Activated naive CD8-positive, alpha-beta T cell treated with anti-CD3 and anti-CD28 coated beads, Interleukin-2, amount 10 ng/mL, durations not matched to agents 7 days and 5 days (primary cell): Measurements from ENCODE around the gene SH3D19. TPM values are rescaled to one million over a fixed set of nuclear protein-coding genes. Genes with fewer than 3 reads are reported as not detected.

Experiments
- ATAC-seq: fragments of 150-1000 bp; cut with Tn5 transposase; one replicate; pipeline ENCODE4 v1.10.0; 2021; ENCODE audit warnings: low read depth, moderate library complexity
- POLR2A ChIA-PET: fragments of 350-600 bp; sonication (Branson Sonifier 250); formaldehyde crosslinking; loops from one replicate; lab custom pipeline; 2021; ENCODE audit warnings: antibody characterized with exemption; lab: Charles Lee
- DNase-seq: peaks from one replicate; pipeline ENCODE4 v3.0.0; 2021
- H3K27ac Mint-ChIP-seq: one replicate; pipeline ENCODE4 v1.8.0; 2022; ENCODE audit warnings: mild to moderate bottlenecking, mixed read lengths
- H3K27me3 Mint-ChIP-seq: one replicate; pipeline ENCODE4 v1.8.0; 2022; ENCODE audit warnings: mild to moderate bottlenecking, moderate library complexity, mixed read lengths
- H3K36me3 Mint-ChIP-seq: one replicate; pipeline ENCODE4 v1.8.0; 2021; ENCODE audit warnings: mild to moderate bottlenecking, mixed read lengths
- H3K4me1 Mint-ChIP-seq: one replicate; pipeline ENCODE4 v1.8.0; 2021; ENCODE audit warnings: mixed read lengths
- H3K4me3 Mint-ChIP-seq: one replicate; pipeline ENCODE4 v1.8.0; 2022; ENCODE audit warnings: mild to moderate bottlenecking, moderate library complexity, mixed read lengths
- H3K9me3 Mint-ChIP-seq: one replicate; pipeline ENCODE4 v1.8.0; 2021; ENCODE audit warnings: mixed read lengths
- total RNA-seq, 2 experiments: library from RNA; stranded (reverse); gene quantifications; one replicate each; pipeline ENCODE4 v1.2.3, GENCODE V29; 2021

The SH3D19 gene
- total RNA-seq, 2 experiments from 2014 or later, result not detected

DNA sequence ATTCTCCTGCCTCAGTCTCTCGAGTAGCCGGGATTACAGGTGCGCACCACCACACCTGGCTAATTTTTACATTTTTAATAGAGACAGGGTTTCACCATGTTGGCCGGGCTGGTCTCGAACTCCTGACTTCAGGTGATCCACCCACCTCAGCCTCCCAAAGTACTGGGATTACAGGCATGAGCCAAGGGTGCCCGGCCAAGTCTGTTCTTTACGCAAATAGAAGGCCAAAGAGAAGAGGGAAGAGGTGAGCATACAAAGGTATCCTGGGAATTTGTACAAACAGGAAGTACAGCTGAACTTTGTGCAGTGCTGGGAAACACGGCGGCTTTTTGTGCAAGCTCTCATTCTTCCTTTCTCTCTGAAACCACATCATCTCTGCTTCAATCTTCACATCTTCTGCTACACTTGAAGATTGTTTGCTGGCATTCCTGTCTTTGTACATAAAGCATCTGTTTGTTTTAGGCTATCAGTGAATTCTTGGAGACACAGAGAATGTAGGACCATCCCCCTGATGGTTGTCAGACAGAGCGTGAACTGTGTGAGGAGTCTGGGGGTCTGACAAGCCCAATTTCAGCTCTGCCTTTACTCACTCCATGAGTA lies 120.4 kb downstream of the SH3D19 start:
- POLR2A ChIA-PET, result no interaction called here
- Mint-ChIP-seq H3K9me3 (no peaks in the 10 kb centered on the region), H3K4me3 (no peak overlapping the region), H3K27ac (no peak overlapping the region), H3K4me1 (no peaks in the 10 kb centered on the region), H3K27me3 (peaks cover 4% of the 10 kb centered on the region), H3K36me3 (no peaks in the 10 kb centered on the region)
- ATAC-seq (no peak), DNase-seq (no peak)

GRCh38 chr4:151202851-151203455 lies 122.5 kb downstream of the SH3D19 start:
- peaks cover 4% of the 10 kb centered on the region for H3K27me3 Mint-ChIP-seq
- no peaks in the 10 kb centered on the region for H3K4me1 Mint-ChIP-seq
- H3K4me3 Mint-ChIP-seq, result no peak overlapping the region
- no peaks in the 10 kb centered on the region for H3K36me3 Mint-ChIP-seq
- no peaks in the 10 kb centered on the region for H3K9me3 Mint-ChIP-seq
- no peak for ATAC-seq
- POLR2A ChIA-PET, result no interaction called here
- H3K27ac Mint-ChIP-seq, result no peak overlapping the region
- no peak for DNase-seq

DNA sequence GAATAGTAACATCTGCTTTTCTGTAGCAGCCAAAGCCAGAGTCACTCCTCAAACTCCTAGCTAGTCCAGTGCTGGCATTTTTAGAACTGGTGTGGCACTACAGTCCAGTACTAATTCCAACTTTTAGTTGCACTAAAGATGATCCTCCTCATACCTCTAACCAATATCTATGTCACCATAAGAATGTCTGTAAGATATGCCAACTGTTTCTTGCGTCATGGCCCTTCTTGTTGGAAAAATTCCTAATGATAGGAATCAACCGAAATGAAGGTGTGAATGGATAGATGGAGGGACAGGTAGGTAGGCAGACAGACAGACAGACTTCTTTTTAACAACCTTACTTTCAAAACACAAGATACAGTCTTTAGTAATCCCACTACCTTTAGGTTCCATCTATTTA lies 123.0 kb downstream of the SH3D19 start:
- ATAC-seq (no peak), DNase-seq (no peak)
- Mint-ChIP-seq H3K36me3 (no peaks in the 10 kb centered on the region), H3K27ac (no peak overlapping the region), H3K4me1 (no peaks in the 10 kb centered on the region), H3K4me3 (no peak overlapping the region), H3K27me3 (peaks cover 4% of the 10 kb centered on the region), H3K9me3 (no peaks in the 10 kb centered on the region)
- POLR2A ChIA-PET, result no interaction called here

- Mint-ChIP-seq H3K4me3 (no peak overlapping the region), H3K27me3 (peaks cover 6% of the 10 kb centered on the region), H3K27ac (no peak overlapping the region), H3K4me1 (no peaks in the 10 kb centered on the region), H3K36me3 (no peaks in the 10 kb centered on the region), H3K9me3 (no peaks in the 10 kb centered on the region)
- POLR2A ChIA-PET, result no interaction called here
- DNase-seq, result no peak
- ATAC-seq, result no peak
Observed at GRCh38 chr4:151199319-151200190, 125.8 kb downstream of the SH3D19 start.

DNA sequence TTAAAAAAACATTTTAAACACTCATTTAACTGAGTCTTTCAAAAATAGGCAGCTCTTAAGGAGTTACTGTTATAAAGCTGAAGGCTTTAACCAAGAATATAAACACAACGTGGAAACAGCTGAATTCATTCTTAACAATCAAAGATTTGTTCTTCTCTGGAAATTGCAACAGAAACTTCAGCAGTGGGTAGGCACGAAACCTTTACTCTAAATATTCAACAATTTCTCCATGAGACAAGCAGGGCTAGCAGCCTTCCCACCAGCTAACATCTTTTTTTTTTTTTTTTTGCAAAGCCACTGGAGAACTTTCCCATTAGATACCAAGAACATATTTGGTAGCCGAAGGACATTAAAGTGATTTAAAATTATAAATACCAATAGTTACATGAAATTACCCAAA lies 126.7 kb downstream of the SH3D19 start:
- Mint-ChIP-seq H3K4me1 (no peaks in the 10 kb centered on the region), H3K9me3 (no peaks in the 10 kb centered on the region), H3K27ac (no peak overlapping the region), H3K4me3 (no peak overlapping the region), H3K36me3 (no peaks in the 10 kb centered on the region), H3K27me3 (peaks cover 8% of the 10 kb centered on the region)
- POLR2A ChIA-PET, result no interaction called here
- no peak for DNase-seq
- ATAC-seq, result no peak

GRCh38 chr4:151197247-151197646 lies 128.2 kb downstream of the SH3D19 start:
- no peak overlapping the region for H3K4me3 Mint-ChIP-seq
- H3K36me3 Mint-ChIP-seq, result no peaks in the 10 kb centered on the region
- H3K9me3 Mint-ChIP-seq, result no peaks in the 10 kb centered on the region
- peaks cover 4% of the 10 kb centered on the region for H3K27me3 Mint-ChIP-seq
- ATAC-seq (no peak), DNase-seq (no peak)
- H3K27ac Mint-ChIP-seq, result no peak overlapping the region
- POLR2A ChIA-PET, result no interaction called here
- H3K4me1 Mint-ChIP-seq, result no peaks in the 10 kb centered on the region

DNA sequence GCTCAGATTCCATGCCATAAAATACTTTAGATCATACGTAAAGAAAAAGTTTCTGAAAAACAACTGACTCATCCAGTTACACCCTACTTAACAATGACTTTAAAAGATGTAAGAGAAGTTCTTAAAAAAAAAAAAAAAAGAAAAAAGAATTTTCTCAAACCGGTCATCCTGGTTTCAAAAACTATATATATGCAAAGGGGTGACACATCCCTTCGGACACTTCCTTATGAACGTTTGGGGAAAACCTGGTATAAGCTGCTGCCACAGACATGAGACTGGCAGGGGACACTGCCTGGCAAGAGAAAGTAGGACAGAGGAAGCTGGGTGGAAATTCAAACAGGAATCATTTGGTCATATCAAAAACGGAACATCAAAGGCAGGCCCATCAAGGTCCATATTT lies 129.6 kb downstream of the SH3D19 start:
- Mint-ChIP-seq H3K27me3 (peaks cover 4% of the 10 kb centered on the region), H3K36me3 (no peaks in the 10 kb centered on the region), H3K4me3 (no peak overlapping the region), H3K4me1 (no peaks in the 10 kb centered on the region), H3K9me3 (peaks cover 4% of the 10 kb centered on the region), H3K27ac (no peak overlapping the region)
- DNase-seq (no peak), ATAC-seq (no peak)
- POLR2A ChIA-PET, result no interaction called here

GRCh38 chr4:151193414-151193813 lies 132.0 kb downstream of the SH3D19 start:
- no peak overlapping the region for H3K4me3 Mint-ChIP-seq
- POLR2A ChIA-PET, result no interaction called here
- peaks cover 4% of the 10 kb centered on the region for H3K9me3 Mint-ChIP-seq
- H3K27ac Mint-ChIP-seq, result no peak overlapping the region
- H3K36me3 Mint-ChIP-seq, result no peaks in the 10 kb centered on the region
- H3K4me1 Mint-ChIP-seq, result no peaks in the 10 kb centered on the region
- no peak for ATAC-seq
- H3K27me3 Mint-ChIP-seq, result peaks cover 6% of the 10 kb centered on the region
- DNase-seq, result no peak

GRCh38 chr4:151192556-151193235 lies 132.7 kb downstream of the SH3D19 start:
- ATAC-seq, result no peak
- POLR2A ChIA-PET, result no interaction called here
- H3K27me3 Mint-ChIP-seq, result peaks cover 10% of the 10 kb centered on the region
- H3K9me3 Mint-ChIP-seq, result peaks cover 4% of the 10 kb centered on the region
- H3K27ac Mint-ChIP-seq, result no peak overlapping the region
- H3K36me3 Mint-ChIP-seq, result no peaks in the 10 kb centered on the region
- no peaks in the 10 kb centered on the region for H3K4me1 Mint-ChIP-seq
- DNase-seq, result no peak
- H3K4me3 Mint-ChIP-seq, result no peak overlapping the region

DNA sequence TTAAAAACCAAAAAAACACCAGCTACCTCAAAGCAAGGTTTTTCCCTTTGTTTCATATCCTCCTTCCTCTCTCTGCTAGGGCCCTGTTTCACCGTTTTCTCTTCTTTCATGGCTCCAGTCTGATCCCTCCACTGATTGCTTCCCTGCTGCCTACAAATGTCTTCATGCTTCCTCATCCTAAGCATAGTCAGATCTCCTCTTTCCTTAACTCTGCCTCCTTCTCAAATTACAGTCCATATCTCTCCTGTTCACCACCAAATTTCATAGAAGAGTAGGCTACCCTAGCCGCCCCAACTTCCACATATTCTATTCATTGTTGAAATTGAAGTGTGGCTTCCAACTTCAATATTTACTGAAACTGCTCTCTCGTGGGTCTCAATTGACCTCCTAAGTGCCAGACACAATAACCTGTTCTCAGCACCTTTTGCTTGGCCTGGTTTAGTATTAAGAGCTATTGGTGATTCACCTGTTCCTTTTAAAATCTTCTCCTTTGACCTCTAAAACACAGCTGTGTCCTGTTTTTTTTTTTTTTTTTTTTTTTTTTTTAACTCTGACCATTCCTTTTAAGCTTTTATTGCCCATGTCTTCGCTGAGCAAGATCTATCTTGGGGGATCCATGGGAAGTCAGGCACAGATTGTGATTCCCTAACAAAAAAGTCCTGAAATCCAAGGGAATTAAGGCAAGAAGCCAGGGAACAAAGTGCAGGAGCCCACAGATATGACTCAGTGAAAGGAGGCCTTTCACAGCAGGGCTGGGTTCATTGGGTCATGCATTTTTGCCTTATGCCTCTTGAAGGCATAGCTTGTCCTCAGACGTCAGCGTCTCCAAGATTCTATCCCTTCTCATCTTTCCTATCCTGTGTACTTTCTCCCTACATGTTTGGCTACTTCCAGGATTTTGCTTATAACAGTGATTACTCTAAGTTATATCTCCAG lies 140.6 kb downstream of the SH3D19 start:
- Mint-ChIP-seq H3K4me1 (no peaks in the 10 kb centered on the region), H3K27me3 (peaks cover 8% of the 10 kb centered on the region), H3K36me3 (no peaks in the 10 kb centered on the region), H3K9me3 (no peaks in the 10 kb centered on the region), H3K4me3 (no peak overlapping the region), H3K27ac (no peak overlapping the region)
- no peak for ATAC-seq
- no peak for DNase-seq
- POLR2A ChIA-PET, result no interaction called here

DNA sequence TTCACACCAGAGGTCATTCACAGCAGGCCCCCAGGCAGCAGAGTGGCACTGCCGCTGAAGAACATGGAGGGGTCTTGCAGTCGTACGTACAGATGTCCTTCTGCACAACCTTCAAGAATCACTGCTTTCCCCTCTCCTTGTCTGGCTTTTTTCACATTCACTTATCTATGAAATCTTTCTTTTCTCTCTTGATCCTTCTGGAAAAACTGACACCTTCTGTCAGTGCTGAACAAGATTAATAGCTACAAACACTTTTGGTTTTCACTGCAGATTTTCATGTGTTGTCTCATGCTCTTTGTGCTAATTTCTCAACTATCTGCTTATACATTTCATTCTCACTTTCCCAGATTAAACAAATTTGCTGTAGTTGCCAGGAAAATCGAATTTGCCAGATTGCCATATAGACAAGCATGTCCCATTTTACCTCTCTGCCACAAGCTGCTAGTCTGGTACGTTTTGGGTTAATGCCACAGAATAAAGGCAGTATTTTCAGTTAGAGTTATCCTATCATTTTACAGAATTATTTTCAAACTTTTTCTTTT lies 142.9 kb downstream of the SH3D19 start:
- Mint-ChIP-seq H3K9me3 (no peaks in the 10 kb centered on the region), H3K27me3 (peaks cover 7% of the 10 kb centered on the region), H3K36me3 (no peaks in the 10 kb centered on the region), H3K4me3 (no peak overlapping the region), H3K27ac (no peak overlapping the region), H3K4me1 (no peaks in the 10 kb centered on the region)
- DNase-seq (no peak), ATAC-seq (no peak)
- POLR2A ChIA-PET, result no interaction called here

DNA sequence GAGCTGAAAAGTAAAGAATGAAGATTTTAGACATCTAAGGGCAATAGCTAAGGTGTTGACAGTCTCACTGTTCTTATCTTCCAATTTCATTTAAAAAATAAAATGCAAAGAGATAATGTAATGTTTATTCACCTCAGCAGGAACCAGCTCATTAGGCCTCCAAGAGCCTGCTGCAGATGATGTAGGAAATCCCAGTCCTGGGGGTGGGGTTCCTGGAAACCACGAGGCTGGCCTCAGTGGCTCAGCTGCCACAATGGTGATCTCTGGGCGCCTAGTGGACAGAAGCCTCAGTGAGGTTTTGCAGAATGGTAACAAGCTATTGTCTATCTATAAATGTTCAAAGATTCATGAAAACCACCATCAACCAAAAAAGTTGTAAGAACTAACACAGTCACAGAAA lies 148.7 kb downstream of the SH3D19 start:
- H3K27ac Mint-ChIP-seq, result no peak overlapping the region
- POLR2A ChIA-PET, result no interaction called here
- ATAC-seq, result no peak
- H3K9me3 Mint-ChIP-seq, result no peaks in the 10 kb centered on the region
- no peak overlapping the region for H3K4me3 Mint-ChIP-seq
- no peaks in the 10 kb centered on the region for H3K36me3 Mint-ChIP-seq
- peaks cover 5% of the 10 kb centered on the region for H3K27me3 Mint-ChIP-seq
- no peaks in the 10 kb centered on the region for H3K4me1 Mint-ChIP-seq
- no peak for DNase-seq
